Ishikawa (cell line): ENCODE data around the gene TRIP12.

Experiments used
- CEBPB ChIP-seq: IDR thresholded peaks from 2 replicates; pipeline ENCODE4 v1.6.1; 2012
- CREB1 ChIP-seq: IDR thresholded peaks from 2 replicates; pipeline ENCODE4 v1.6.1; 2012; ENCODE audit warnings: low read depth
- EP300 ChIP-seq: IDR thresholded peaks from 2 replicates; pipeline ENCODE4 v1.6.1; 2012; ENCODE audit warnings: borderline replicate concordance
- FOXM1 ChIP-seq: IDR thresholded peaks from 2 replicates; pipeline ENCODE4 v1.6.1; 2012; ENCODE audit warnings: low read depth, borderline replicate concordance
- NFIC ChIP-seq: IDR thresholded peaks from 2 replicates; pipeline ENCODE4 v1.6.1; 2012
- TAF1 ChIP-seq: IDR thresholded peaks from 2 replicates; pipeline ENCODE4 v1.6.1; 2012; ENCODE audit warnings: low read depth, mild to moderate bottlenecking
- TEAD4 ChIP-seq: IDR thresholded peaks from 2 replicates; pipeline ENCODE4 v1.6.1; 2012
- YY1 ChIP-seq: IDR thresholded peaks from 2 replicates; pipeline ENCODE4 v1.6.1; 2012; ENCODE audit warnings: low read depth
- ZBTB7A ChIP-seq: IDR thresholded peaks from 2 replicates; pipeline ENCODE4 v1.6.1; 2012; ENCODE audit warnings: low read depth
- TF ChIP-seq, protein P1 (sequence below): IDR thresholded peaks from 2 replicates; pipeline ENCODE4 v1.6.1; 2012; ENCODE audit warnings: low read depth, mild to moderate bottlenecking

DNA sequence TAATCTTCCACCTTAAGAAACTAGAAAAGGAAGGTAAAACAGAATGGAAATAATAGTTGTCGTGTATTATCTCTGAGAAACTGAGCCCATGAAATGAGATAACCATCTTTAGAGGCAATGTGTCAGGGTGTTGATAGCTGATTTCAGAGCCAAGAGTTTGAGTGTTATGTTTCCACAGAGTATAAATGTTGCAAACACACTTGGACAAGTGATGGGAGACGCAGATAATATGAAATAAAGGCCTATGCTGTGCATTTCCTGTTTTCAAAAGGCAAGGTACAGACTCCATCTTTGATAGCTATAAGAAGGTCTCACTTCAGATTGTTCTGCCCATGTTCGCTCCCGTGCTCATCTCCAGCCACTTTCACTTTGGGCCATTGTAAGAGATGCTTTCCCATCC lies 181.5 kb downstream of the TRIP12 start:
- no peak for TF ChIP-seq NFIC
- no peak for TF ChIP-seq CREB1
- TF ChIP-seq, protein P1, sequence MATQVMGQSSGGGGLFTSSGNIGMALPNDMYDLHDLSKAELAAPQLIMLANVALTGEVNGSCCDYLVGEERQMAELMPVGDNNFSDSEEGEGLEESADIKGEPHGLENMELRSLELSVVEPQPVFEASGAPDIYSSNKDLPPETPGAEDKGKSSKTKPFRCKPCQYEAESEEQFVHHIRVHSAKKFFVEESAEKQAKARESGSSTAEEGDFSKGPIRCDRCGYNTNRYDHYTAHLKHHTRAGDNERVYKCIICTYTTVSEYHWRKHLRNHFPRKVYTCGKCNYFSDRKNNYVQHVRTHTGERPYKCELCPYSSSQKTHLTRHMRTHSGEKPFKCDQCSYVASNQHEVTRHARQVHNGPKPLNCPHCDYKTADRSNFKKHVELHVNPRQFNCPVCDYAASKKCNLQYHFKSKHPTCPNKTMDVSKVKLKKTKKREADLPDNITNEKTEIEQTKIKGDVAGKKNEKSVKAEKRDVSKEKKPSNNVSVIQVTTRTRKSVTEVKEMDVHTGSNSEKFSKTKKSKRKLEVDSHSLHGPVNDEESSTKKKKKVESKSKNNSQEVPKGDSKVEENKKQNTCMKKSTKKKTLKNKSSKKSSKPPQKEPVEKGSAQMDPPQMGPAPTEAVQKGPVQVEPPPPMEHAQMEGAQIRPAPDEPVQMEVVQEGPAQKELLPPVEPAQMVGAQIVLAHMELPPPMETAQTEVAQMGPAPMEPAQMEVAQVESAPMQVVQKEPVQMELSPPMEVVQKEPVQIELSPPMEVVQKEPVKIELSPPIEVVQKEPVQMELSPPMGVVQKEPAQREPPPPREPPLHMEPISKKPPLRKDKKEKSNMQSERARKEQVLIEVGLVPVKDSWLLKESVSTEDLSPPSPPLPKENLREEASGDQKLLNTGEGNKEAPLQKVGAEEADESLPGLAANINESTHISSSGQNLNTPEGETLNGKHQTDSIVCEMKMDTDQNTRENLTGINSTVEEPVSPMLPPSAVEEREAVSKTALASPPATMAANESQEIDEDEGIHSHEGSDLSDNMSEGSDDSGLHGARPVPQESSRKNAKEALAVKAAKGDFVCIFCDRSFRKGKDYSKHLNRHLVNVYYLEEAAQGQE = no peak
- TF ChIP-seq YY1 = no peak
- no peak for TF ChIP-seq CEBPB
- TF ChIP-seq TAF1 = no peak
- TF ChIP-seq TEAD4 = no peak
- TF ChIP-seq ZBTB7A = no peak
- no peak for TF ChIP-seq EP300
- no peak for TF ChIP-seq FOXM1
